Stimulated activated CD8-positive, alpha-beta memory T cell treated with anti-CD3 and anti-CD28 coated beads, Interleukin-4, amount 100 ng/mL, for 4 hours (primary cell): ENCODE data around the gene C10orf71.

Source experiments
- DNase-seq, 2 donors: peaks; one replicate each; pipeline ENCODE4 v3.0.0-alpha.2; 2020; ENCODE audit warnings: low read depth in 2 of 2, low spot score in 1 of 2

C10orf71 gene

GRCh38 chr10:49359349-49360270 is 60.6 kb downstream of the C10orf71 start:
- DNase-seq: no peak

GRCh38 chr10:49360271-49361177 is 61.6 kb downstream of the C10orf71 start:
- no peak for DNase-seq

GRCh38 chr10:49361178-49361554 is 62.2 kb downstream of the C10orf71 start:
- DNase-seq: no peak

GRCh38 chr10:49361735-49362568 is 63.0 kb downstream of the C10orf71 start:
- DNase-seq: no peak

- no peak for DNase-seq
These were observed 63.8 kb downstream of the C10orf71 start for GRCh38 chr10:49362596-49363260.

- no peak for DNase-seq
These were observed 64.5 kb downstream of the C10orf71 start for GRCh38 chr10:49363309-49364031.

GRCh38 chr10:49364051-49364450 is 65.1 kb downstream of the C10orf71 start:
- no peak for DNase-seq

GRCh38 chr10:49364747-49365146 is 65.8 kb downstream of the C10orf71 start:
- DNase-seq: no peak

- no peak for DNase-seq
These were observed 66.3 kb downstream of the C10orf71 start for GRCh38 chr10:49365275-49365674.

GRCh38 chr10:49365675-49366415 is 66.9 kb downstream of the C10orf71 start:
- no peak for DNase-seq

GRCh38 chr10:49366460-49366859 is 67.5 kb downstream of the C10orf71 start:
- no peak for DNase-seq

GRCh38 chr10:49367600-49367999 is 68.6 kb downstream of the C10orf71 start:
- DNase-seq: no peak

- DNase-seq: no peak
These were observed 69.3 kb downstream of the C10orf71 start for GRCh38 chr10:49368256-49368655.

GRCh38 chr10:49369216-49370162 is 70.5 kb downstream of the C10orf71 start:
- DNase-seq: no peak

GRCh38 chr10:49370326-49371100 is 71.5 kb downstream of the C10orf71 start:
- DNase-seq: no peak

GRCh38 chr10:49371967-49372366 is 73.0 kb downstream of the C10orf71 start:
- no peak for DNase-seq

GRCh38 chr10:49373361-49373760 is 74.4 kb downstream of the C10orf71 start:
- no peak for DNase-seq
